Vagina (tissue), 2 donors: ENCODE results near the gene DIPK1B. TPM values are rescaled to one million over a fixed set of nuclear protein-coding genes. Genes with fewer than 3 reads are reported as not detected.

Experiments
- DNase-seq, 2 donors: peaks; one replicate each; pipeline ENCODE4 v3.0.0-alpha.2; 2017; ENCODE audit errors: extremely low spot score in 2 of 2
- H3K27ac ChIP-seq: fragments of 200-600 bp; sonication (generic); one replicate; pipeline ENCODE4 v1.5.1; 2019
- H3K27me3 ChIP-seq: fragments of 200-600 bp; sonication (generic); one replicate; pipeline ENCODE4 v1.5.1; 2019
- H3K36me3 ChIP-seq, 2 donors: fragments of 200-600 bp; sonication (generic); one replicate each; pipeline ENCODE4 v1.5.1; 2017 to 2019
- H3K4me1 ChIP-seq: fragments of 200-600 bp; sonication (generic); one replicate; pipeline ENCODE4 v1.5.1; 2019
- H3K4me3 ChIP-seq, 2 donors: fragments of 200-600 bp; sonication (generic); 1 replicate in 1 of 2; 2 replicates in 1 of 2; pipeline ENCODE4 v1.5.1; 2016 to 2019
- H3K9me3 ChIP-seq: fragments of 200-600 bp; sonication (generic); one replicate; pipeline ENCODE4 v1.5.1; 2019
- POLR2A ChIP-seq, 2 donors: fragments of 450-650 bp; IDR thresholded peaks; one replicate each; pipeline ENCODE4 v1.6.1; 2017; ENCODE audit warnings: antibody characterized with exemption in 2 of 2, mild to moderate bottlenecking in 2 of 2, moderate library complexity in 2 of 2
- POLR2AphosphoS5 ChIP-seq, 2 donors: sonication (generic); formaldehyde crosslinking; IDR thresholded peaks; one replicate each; pipeline ENCODE4 v1.9.0; 2017; ENCODE audit warnings: antibody characterized with exemption in 2 of 2, mild to moderate bottlenecking in 2 of 2, low read depth in 1 of 2; ENCODE audit not compliant: insufficient read depth in 1 of 2
- intact Hi-C: fragments of 100-400 bp; cut with DNase I; formaldehyde crosslinking; loops from one replicate; pipeline ENCODE4 v1.15.1; 2023
- total RNA-seq: library from RNA; depleted of rRNA; stranded (reverse); fragments of >200 nt; gene quantifications from one replicate; pipeline ENCODE4 v1.2.3, GENCODE V29; 2016
- TF ChIP-seq, protein P1 (sequence below), 3 experiments: fragments of 450-650 bp in 2 of 3; fragments of 200-600 bp in 1 of 3; sonication (generic) in 1 of 3; IDR thresholded peaks; one replicate each; pipeline ENCODE4 v1.5.1; 2017 to 2019; ENCODE audit warnings: antibody characterized with exemption in 3 of 3, mild to moderate bottlenecking in 2 of 3, moderate library complexity in 2 of 3

The DIPK1B gene
- total RNA-seq, 1 donor from 2014 or later: 11.5 TPM

GRCh38 chr9:136756836-136757235 lies 44.5 kb downstream of the DIPK1B start:
- no peak overlapping the region for H3K27ac ChIP-seq
- H3K4me1 ChIP-seq: no peaks in the 10 kb centered on the region
- H3K9me3 ChIP-seq: peaks cover 6% of the 10 kb centered on the region
- DNase-seq: no peak
- H3K27me3 ChIP-seq: no peaks in the 10 kb centered on the region
- no peak overlapping the region for H3K4me3 ChIP-seq
- intact Hi-C loops: no loop called here
- no peak for TF ChIP-seq POLR2AphosphoS5 (IDR thresholded peaks at IDR 0.05; ENCODE audit: insufficient read depth in 1 of 2, low read depth in 1 of 2)
- no peak for TF ChIP-seq POLR2A (IDR thresholded peaks at IDR 0.05)
- TF ChIP-seq, protein P1, sequence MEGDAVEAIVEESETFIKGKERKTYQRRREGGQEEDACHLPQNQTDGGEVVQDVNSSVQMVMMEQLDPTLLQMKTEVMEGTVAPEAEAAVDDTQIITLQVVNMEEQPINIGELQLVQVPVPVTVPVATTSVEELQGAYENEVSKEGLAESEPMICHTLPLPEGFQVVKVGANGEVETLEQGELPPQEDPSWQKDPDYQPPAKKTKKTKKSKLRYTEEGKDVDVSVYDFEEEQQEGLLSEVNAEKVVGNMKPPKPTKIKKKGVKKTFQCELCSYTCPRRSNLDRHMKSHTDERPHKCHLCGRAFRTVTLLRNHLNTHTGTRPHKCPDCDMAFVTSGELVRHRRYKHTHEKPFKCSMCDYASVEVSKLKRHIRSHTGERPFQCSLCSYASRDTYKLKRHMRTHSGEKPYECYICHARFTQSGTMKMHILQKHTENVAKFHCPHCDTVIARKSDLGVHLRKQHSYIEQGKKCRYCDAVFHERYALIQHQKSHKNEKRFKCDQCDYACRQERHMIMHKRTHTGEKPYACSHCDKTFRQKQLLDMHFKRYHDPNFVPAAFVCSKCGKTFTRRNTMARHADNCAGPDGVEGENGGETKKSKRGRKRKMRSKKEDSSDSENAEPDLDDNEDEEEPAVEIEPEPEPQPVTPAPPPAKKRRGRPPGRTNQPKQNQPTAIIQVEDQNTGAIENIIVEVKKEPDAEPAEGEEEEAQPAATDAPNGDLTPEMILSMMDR (IDR thresholded peaks at IDR 0.05): no peak
- no peaks in the 10 kb centered on the region for H3K36me3 ChIP-seq

DNA sequence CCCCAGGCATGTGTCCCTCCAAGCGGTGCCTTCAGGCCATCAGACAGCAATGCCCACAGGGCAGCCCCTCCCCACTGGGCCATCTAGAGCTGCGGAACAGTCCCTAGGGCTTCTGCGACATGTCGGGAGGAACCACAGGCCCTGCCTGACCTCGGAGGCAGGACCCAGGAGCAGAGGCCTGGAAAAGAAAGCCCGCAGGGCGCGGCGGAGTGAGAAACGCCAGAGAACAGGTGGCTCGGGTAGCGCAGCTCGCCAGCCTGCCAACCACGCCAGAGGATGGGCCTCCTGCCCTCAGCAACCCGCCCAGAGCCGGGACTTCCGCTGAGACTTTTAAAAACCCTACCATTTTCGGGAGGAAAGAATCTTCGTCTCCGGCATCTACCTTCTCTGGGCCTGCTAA lies 45.0 kb downstream of the DIPK1B start:
- TF ChIP-seq POLR2AphosphoS5 (IDR thresholded peaks at IDR 0.05; ENCODE audit: insufficient read depth in 1 of 2, low read depth in 1 of 2) (no peak), POLR2A (IDR thresholded peaks at IDR 0.05) (no peak)
- TF ChIP-seq, protein P1 (IDR thresholded peaks at IDR 0.05): no peak
- DNase-seq: no peak

GRCh38 chr9:136757751-136758140 lies 45.4 kb downstream of the DIPK1B start:
- intact Hi-C loops: no loop called here
- TF ChIP-seq POLR2A (IDR thresholded peaks at IDR 0.05) (no peak), POLR2AphosphoS5 (IDR thresholded peaks at IDR 0.05; ENCODE audit: insufficient read depth in 1 of 2, low read depth in 1 of 2) (no peak)
- TF ChIP-seq, protein P1 (IDR thresholded peaks at IDR 0.05): no peak

More for the DNA sequence above, 45.0 kb downstream of the DIPK1B start:
- Histone ChIP-seq H3K4me1 (no peaks in the 10 kb centered on the region), H3K36me3 (no peaks in the 10 kb centered on the region), H3K27ac (no peak overlapping the region), H3K4me3 (no peak overlapping the region), H3K9me3 (peaks cover 6% of the 10 kb centered on the region), H3K27me3 (no peaks in the 10 kb centered on the region)
- intact Hi-C loops: no loop called here

GRCh38 chr9:136759001-136759400 lies 46.6 kb downstream of the DIPK1B start:
- DNase-seq: no peak
- TF ChIP-seq POLR2AphosphoS5 (IDR thresholded peaks at IDR 0.05; ENCODE audit: insufficient read depth in 1 of 2, low read depth in 1 of 2): no peak
- TF ChIP-seq, protein P1 (IDR thresholded peaks at IDR 0.05): no peak
- no peak for TF ChIP-seq POLR2A (IDR thresholded peaks at IDR 0.05)
- no peaks in the 10 kb centered on the region for H3K36me3 ChIP-seq
- no peaks in the 10 kb centered on the region for H3K27me3 ChIP-seq
- no peak overlapping the region for H3K4me3 ChIP-seq
- intact Hi-C loops: no loop called here
- peaks cover 5% of the 10 kb centered on the region for H3K4me1 ChIP-seq
- H3K9me3 ChIP-seq: peaks cover 6% of the 10 kb centered on the region
- H3K27ac ChIP-seq: no peak overlapping the region

More at GRCh38 chr9:136757751-136758140, 45.4 kb downstream of the DIPK1B start:
- Histone ChIP-seq H3K36me3 (no peaks in the 10 kb centered on the region), H3K4me1 (no peaks in the 10 kb centered on the region), H3K27ac (no peak overlapping the region), H3K4me3 (no peak overlapping the region), H3K27me3 (no peaks in the 10 kb centered on the region), H3K9me3 (peaks cover 6% of the 10 kb centered on the region)
- no peak for DNase-seq

DNA sequence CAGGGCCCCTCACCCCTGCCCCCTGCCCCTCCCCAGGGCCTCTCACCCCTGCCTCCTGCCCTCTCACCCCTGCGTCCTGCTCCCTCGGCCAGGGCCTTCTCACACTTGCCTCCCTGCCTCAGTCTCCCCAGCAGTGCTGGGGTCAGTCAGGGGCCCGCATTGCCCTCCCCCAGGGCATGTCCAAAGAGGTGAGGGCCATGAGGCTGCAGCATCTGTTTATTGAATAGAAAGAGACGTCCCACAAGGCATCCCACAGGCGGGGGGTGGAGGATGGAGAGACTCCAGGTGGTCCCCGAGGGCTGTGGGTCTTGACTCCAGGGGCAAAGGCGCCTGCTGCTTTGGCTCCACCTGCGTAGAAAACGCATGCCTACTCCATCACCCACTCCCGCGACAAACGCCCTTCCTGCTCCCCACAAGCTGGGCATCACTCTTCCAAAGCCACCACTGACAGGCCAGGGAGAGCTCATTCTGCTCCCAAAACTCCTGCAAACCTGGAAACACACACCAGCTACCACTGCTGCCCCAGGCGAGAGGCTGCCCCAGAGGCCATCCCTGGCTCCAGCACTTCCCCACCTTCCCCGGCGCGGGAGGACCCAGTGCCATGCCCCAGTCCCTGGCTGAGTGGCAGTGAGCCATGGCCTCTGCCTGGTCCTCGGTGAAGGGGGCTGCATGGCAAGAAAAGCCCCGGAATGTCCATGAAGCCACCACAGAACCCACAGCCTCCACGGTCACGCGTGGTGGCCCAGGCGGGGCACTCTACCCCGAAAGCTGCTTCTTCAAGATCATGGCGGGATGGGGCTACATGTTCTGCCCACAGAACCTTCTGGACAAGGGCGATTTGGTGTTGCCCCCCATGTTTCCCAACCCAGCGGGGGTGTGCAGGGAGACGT lies 47.3 kb downstream of the DIPK1B start:
- peaks cover 6% of the 10 kb centered on the region for H3K9me3 ChIP-seq
- TF ChIP-seq POLR2AphosphoS5 (IDR thresholded peaks at IDR 0.05; ENCODE audit: insufficient read depth in 1 of 2, low read depth in 1 of 2) (no peak), POLR2A (IDR thresholded peaks at IDR 0.05) (no peak)
- no peak overlapping the region for H3K4me3 ChIP-seq
- no peaks in the 10 kb centered on the region for H3K27me3 ChIP-seq
- H3K4me1 ChIP-seq: peaks cover 5% of the 10 kb centered on the region
- intact Hi-C loops: no loop called here
- H3K36me3 ChIP-seq: no peaks in the 10 kb centered on the region
- DNase-seq: no peak
- no peak overlapping the region for H3K27ac ChIP-seq
